DOHH2 (cell line): ENCODE data around the gene ANHX.

Experiments used
- H3F3A ChIP-seq: fragments of 200-600 bp; sonication (generic), shearing (Covaris generic); 2 replicates; pipeline ENCODE4 v1.6.0; 2016; ENCODE audit warnings: antibody characterized with exemption, mild to moderate bottlenecking; ENCODE audit not compliant: control insufficient read depth, insufficient read depth
- H3K27ac ChIP-seq: fragments of 200-600 bp; sonication (generic); 2 replicates; pipeline ENCODE4 v1.5.1; 2014; ENCODE audit warnings: low read depth, mild to moderate bottlenecking, low read length, moderate library complexity
- H3K27me3 ChIP-seq: fragments of 200-600 bp; sonication (generic); 2 replicates; pipeline ENCODE4 v1.6.1; 2014; ENCODE audit warnings: mild to moderate bottlenecking, low read length, mixed read lengths; ENCODE audit not compliant: control insufficient read depth
- H3K36me3 ChIP-seq: fragments of 200-600 bp; sonication (generic); 2 replicates; pipeline ENCODE4 v1.6.1; 2014; ENCODE audit warnings: mild to moderate bottlenecking, low read length, moderate library complexity, mixed read lengths; ENCODE audit not compliant: control insufficient read depth
- H3K4me1 ChIP-seq: fragments of 200-600 bp; sonication (generic); 2 replicates; pipeline ENCODE4 v1.6.1; 2014; ENCODE audit warnings: mild to moderate bottlenecking, low read length, mixed read lengths; ENCODE audit not compliant: control insufficient read depth
- H3K4me2 ChIP-seq: fragments of 200-600 bp; sonication (generic); 2 replicates; pipeline ENCODE4 v1.6.0; 2014; ENCODE audit warnings: mild to moderate bottlenecking, low read length, moderate library complexity
- H3K4me3 ChIP-seq: fragments of 200-600 bp; sonication (generic); 2 replicates; pipeline ENCODE4 v1.5.1; 2014; ENCODE audit warnings: mild to moderate bottlenecking, low read length, mixed read lengths
- H3K79me2 ChIP-seq: fragments of 200-600 bp; sonication (generic); 2 replicates; pipeline ENCODE4 v1.6.1; 2014; ENCODE audit warnings: mild to moderate bottlenecking, low read length, mixed read lengths; ENCODE audit not compliant: control insufficient read depth
- H3K9me2 ChIP-seq: fragments of 200-600 bp; sonication (generic); replicated peaks from 2 replicates; pipeline ENCODE4 v1.6.1; 2014; ENCODE audit warnings: mild to moderate bottlenecking, low read length, mixed read lengths; ENCODE audit not compliant: control insufficient read depth
- H3K9me3 ChIP-seq: fragments of 200-600 bp; sonication (generic); 2 replicates; pipeline ENCODE4 v1.6.1; 2014; ENCODE audit warnings: antibody characterized with exemption, low read length, mixed read lengths; ENCODE audit not compliant: control insufficient read depth, insufficient read depth
- H4K20me1 ChIP-seq: fragments of 200-600 bp; sonication (generic); 2 replicates; pipeline ENCODE4 v1.6.0; 2014; ENCODE audit warnings: low read depth, mild to moderate bottlenecking, antibody characterized with exemption, low read length, moderate library complexity; ENCODE audit not compliant: control insufficient read depth, insufficient read depth
- EZH2phosphoT487 ChIP-seq: fragments of 200-600 bp; sonication (generic); IDR thresholded peaks from 2 replicates; pipeline ENCODE4 v1.6.1; 2017; ENCODE audit warnings: borderline replicate concordance, mild to moderate bottlenecking, antibody characterized with exemption, low read length, moderate library complexity, mixed read lengths
- TF ChIP-seq, protein P1 (sequence below): fragments of 200-600 bp; sonication (generic); IDR thresholded peaks from one replicate; pipeline ENCODE4 v1.5.1; 2014; ENCODE audit warnings: antibody characterized with exemption, mild to moderate bottlenecking, low read depth, low read length; ENCODE audit not compliant: poor library complexity, severe bottlenecking

The ANHX gene

DNA sequence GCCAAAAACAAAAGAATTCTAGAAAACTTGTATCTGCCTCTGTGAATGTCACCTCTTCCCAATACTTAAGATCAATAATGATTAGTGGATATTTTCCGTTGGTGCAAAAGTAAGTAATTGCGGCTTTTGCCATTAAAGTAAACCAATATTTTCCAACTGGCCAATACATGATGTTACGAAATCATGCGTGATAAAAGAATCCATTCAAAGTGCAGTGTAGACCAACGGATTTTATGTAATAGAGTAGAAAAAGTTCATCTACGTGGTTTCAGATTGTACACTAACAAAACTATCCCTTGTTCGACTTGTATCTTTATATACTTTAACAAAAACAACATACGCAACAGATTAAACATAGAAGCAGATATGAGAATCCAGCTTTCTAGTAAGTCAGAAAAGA lies 55.0 kb downstream of the ANHX start:
- Histone ChIP-seq H4K20me1 (no peaks in the 10 kb centered on the region), H3K9me3 (peaks cover 42% of the 10 kb centered on the region), H3K9me2 (no peaks in the 10 kb centered on the region), H3K36me3 (peaks cover 20% of the 10 kb centered on the region), H3K27me3 (no peaks in the 10 kb centered on the region), H3K4me2 (no peak overlapping the region), H3K27ac (no peak overlapping the region), H3K79me2 (peaks cover 5% of the 10 kb centered on the region), H3K4me1 (peaks cover 8% of the 10 kb centered on the region), H3F3A (0 out of 2 replicates have a peak, but pooled peaks cover 3% of the 10 kb centered on the region), H3K4me3 (peak overlapping the region; percentile 4; the same call in 1 of the 2 replicates)
- TF ChIP-seq, protein P1, sequence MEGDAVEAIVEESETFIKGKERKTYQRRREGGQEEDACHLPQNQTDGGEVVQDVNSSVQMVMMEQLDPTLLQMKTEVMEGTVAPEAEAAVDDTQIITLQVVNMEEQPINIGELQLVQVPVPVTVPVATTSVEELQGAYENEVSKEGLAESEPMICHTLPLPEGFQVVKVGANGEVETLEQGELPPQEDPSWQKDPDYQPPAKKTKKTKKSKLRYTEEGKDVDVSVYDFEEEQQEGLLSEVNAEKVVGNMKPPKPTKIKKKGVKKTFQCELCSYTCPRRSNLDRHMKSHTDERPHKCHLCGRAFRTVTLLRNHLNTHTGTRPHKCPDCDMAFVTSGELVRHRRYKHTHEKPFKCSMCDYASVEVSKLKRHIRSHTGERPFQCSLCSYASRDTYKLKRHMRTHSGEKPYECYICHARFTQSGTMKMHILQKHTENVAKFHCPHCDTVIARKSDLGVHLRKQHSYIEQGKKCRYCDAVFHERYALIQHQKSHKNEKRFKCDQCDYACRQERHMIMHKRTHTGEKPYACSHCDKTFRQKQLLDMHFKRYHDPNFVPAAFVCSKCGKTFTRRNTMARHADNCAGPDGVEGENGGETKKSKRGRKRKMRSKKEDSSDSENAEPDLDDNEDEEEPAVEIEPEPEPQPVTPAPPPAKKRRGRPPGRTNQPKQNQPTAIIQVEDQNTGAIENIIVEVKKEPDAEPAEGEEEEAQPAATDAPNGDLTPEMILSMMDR: no peak
- TF ChIP-seq EZH2phosphoT487: no peak

DNA sequence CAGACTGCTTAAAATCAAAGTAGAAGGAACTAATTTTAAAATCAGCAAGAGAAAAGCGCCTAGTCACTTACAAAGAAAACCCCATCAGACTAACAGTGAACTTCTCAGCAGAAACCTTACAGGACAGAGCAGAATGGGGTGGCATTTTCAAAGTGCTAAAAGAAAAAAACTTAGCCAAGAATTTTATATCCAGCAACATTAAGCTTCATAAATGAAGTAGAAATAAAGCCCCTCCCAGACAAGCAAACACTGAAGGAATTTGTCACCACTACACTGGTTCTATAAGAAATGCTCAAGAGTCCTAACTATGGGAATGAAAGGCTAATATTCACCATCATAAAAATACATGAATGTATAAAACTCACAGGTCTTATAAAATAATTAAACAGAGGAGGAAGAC lies 60.8 kb downstream of the ANHX start:
- TF ChIP-seq EZH2phosphoT487: no peak
- TF ChIP-seq, protein P1: no peak
- Histone ChIP-seq H3K27me3 (no peaks in the 10 kb centered on the region), H3K4me1 (no peaks in the 10 kb centered on the region), H3K9me3 (peaks cover 33% of the 10 kb centered on the region; the same call in 1 of the 2 replicates), H3K9me2 (no peaks in the 10 kb centered on the region), H3K27ac (no peak overlapping the region), H3K36me3 (no peaks in the 10 kb centered on the region), H3K4me3 (no peak overlapping the region), H3K79me2 (no peaks in the 10 kb centered on the region), H3K4me2 (no peak overlapping the region), H3F3A (no peaks in the 10 kb centered on the region), H4K20me1 (no peaks in the 10 kb centered on the region)

DNA sequence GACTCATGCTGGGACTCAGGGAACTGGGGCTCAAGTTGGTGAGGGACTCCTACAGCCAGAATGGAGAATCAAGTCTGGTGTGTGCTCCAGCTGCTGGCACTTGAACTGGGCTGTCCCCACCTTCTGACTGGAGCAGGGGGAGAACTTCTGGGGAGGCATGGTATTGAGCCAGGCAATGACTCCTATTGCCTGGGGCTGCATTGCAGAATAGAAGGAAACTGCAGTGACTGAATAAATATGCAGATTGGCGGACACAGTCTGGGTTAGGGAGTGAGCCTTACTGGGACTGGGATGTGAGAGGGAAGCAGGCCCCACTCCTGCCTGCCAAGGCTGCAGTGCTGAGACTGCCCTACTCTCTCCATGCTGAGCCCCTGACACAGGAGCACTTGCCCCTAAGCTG lies 63.2 kb downstream of the ANHX start:
- H3K4me1 ChIP-seq: no peaks in the 10 kb centered on the region
- H3K9me3 ChIP-seq: peaks cover 25% of the 10 kb centered on the region; the same call in 1 of the 2 replicates

More for the DNA sequence above, 63.2 kb downstream of the ANHX start:
- H3K27ac ChIP-seq: no peak overlapping the region
- no peaks in the 10 kb centered on the region for H3K79me2 ChIP-seq
- no peaks in the 10 kb centered on the region for H4K20me1 ChIP-seq
- no peaks in the 10 kb centered on the region for H3K27me3 ChIP-seq
- H3K4me3 ChIP-seq: no peak overlapping the region
- H3K4me2 ChIP-seq: no peak overlapping the region
- TF ChIP-seq EZH2phosphoT487: no peak
- TF ChIP-seq, protein P1: no peak
- no peaks in the 10 kb centered on the region for H3K36me3 ChIP-seq
- H3F3A ChIP-seq: no peaks in the 10 kb centered on the region
- no peaks in the 10 kb centered on the region for H3K9me2 ChIP-seq
